ENCODE results near the gene SMAD6. TPM values are rescaled to one million over a fixed set of nuclear protein-coding genes. Genes with fewer than 3 reads are reported as not detected.

Gene SMAD6
- total RNA-seq, 1 donor from 2014 or later: 8.9 TPM

- Histone ChIP-seq H3K36me3 (ENCODE audit: control insufficient read depth in 3 of 3, insufficient read depth in 3 of 3, low read length in 3 of 3) (no peaks in the 10 kb centered on the region), H3K27ac (ENCODE audit: low read depth, low read length) (no peak overlapping the region)
Measured at GRCh38 chr15:66798426-66799061, 96.5 kb downstream of the SMAD6 start.

GRCh38 chr15:66799242-66799641 is 97.2 kb downstream of the SMAD6 start:
- Histone ChIP-seq H3K36me3 (ENCODE audit: control insufficient read depth in 3 of 3, insufficient read depth in 3 of 3, low read length in 3 of 3) (no peaks in the 10 kb centered on the region), H3K27me3 (ENCODE audit: control insufficient read depth in 3 of 3, insufficient read depth in 3 of 3, low read length in 3 of 3) (no peaks in the 10 kb centered on the region), H3K9me3 (ENCODE audit: control insufficient read depth in 3 of 3, low read length in 3 of 3) (no peaks in the 10 kb centered on the region), H3K27ac (ENCODE audit: low read depth, low read length) (no peak overlapping the region), H3K4me1 (ENCODE audit: control insufficient read depth in 3 of 3, insufficient read depth in 3 of 3, low read length in 3 of 3) (peaks cover 21 to 22% (median 21%) of the 10 kb centered on the region in 3 donors), H3K4me3 (ENCODE audit: low read length in 3 of 3) (no peak overlapping the region), H3K9ac (ENCODE audit: low read depth in 1 of 3, low read length in 3 of 3) (no peak overlapping the region)

More at GRCh38 chr15:66798426-66799061, 96.5 kb downstream of the SMAD6 start:
- Histone ChIP-seq H3K9me3 (ENCODE audit: control insufficient read depth in 3 of 3, low read length in 3 of 3) (no peaks in the 10 kb centered on the region), H3K27me3 (ENCODE audit: control insufficient read depth in 3 of 3, insufficient read depth in 3 of 3, low read length in 3 of 3) (no peaks in the 10 kb centered on the region), H3K4me3 (ENCODE audit: low read length in 3 of 3) (no peak overlapping the region), H3K4me1 (ENCODE audit: control insufficient read depth in 3 of 3, insufficient read depth in 3 of 3, low read length in 3 of 3) (peaks cover 15 to 18% (median 17%) of the 10 kb centered on the region in 3 donors), H3K9ac (ENCODE audit: low read depth in 1 of 3, low read length in 3 of 3) (no peak overlapping the region)

GRCh38 chr15:66800584-66801235 is 98.7 kb downstream of the SMAD6 start:
- H3K27ac ChIP-seq (ENCODE audit: low read depth, low read length): no peak overlapping the region

GRCh38 chr15:66801266-66801665 is 99.2 kb downstream of the SMAD6 start:
- Histone ChIP-seq H3K9me3 (ENCODE audit: control insufficient read depth in 3 of 3, low read length in 3 of 3) (no peaks in the 10 kb centered on the region), H3K9ac (ENCODE audit: low read depth in 1 of 3, low read length in 3 of 3) (no peak overlapping the region), H3K27ac (ENCODE audit: low read depth, low read length) (no peak overlapping the region), H3K36me3 (ENCODE audit: control insufficient read depth in 3 of 3, insufficient read depth in 3 of 3, low read length in 3 of 3) (no peaks in the 10 kb centered on the region), H3K27me3 (ENCODE audit: control insufficient read depth in 3 of 3, insufficient read depth in 3 of 3, low read length in 3 of 3) (no peaks in the 10 kb centered on the region), H3K4me3 (ENCODE audit: low read length in 3 of 3) (no peak overlapping the region), H3K4me1 (ENCODE audit: control insufficient read depth in 3 of 3, insufficient read depth in 3 of 3, low read length in 3 of 3) (peaks cover 22 to 25% (median 22%) of the 10 kb centered on the region in 3 donors)

More at GRCh38 chr15:66800584-66801235, 98.7 kb downstream of the SMAD6 start:
- no peak overlapping the region for H3K4me3 ChIP-seq (ENCODE audit: low read length in 3 of 3)
- no peaks in the 10 kb centered on the region for H3K36me3 ChIP-seq (ENCODE audit: control insufficient read depth in 3 of 3, insufficient read depth in 3 of 3, low read length in 3 of 3)
- no peaks in the 10 kb centered on the region for H3K27me3 ChIP-seq (ENCODE audit: control insufficient read depth in 3 of 3, insufficient read depth in 3 of 3, low read length in 3 of 3)
- no peak overlapping the region for H3K9ac ChIP-seq (ENCODE audit: low read depth in 1 of 3, low read length in 3 of 3)
- peaks cover 22 to 25% (median 22%) of the 10 kb centered on the region in 3 donors for H3K4me1 ChIP-seq (ENCODE audit: control insufficient read depth in 3 of 3, insufficient read depth in 3 of 3, low read length in 3 of 3)
- no peaks in the 10 kb centered on the region for H3K9me3 ChIP-seq (ENCODE audit: control insufficient read depth in 3 of 3, low read length in 3 of 3)

- H3K27ac ChIP-seq (ENCODE audit: low read depth, low read length): peak overlapping the region; percentile 77
- no peak overlapping the region for H3K4me3 ChIP-seq (ENCODE audit: low read length in 3 of 3)
- H3K9me3 ChIP-seq (ENCODE audit: control insufficient read depth in 3 of 3, low read length in 3 of 3): no peaks in the 10 kb centered on the region
- H3K27me3 ChIP-seq (ENCODE audit: control insufficient read depth in 3 of 3, insufficient read depth in 3 of 3, low read length in 3 of 3): no peaks in the 10 kb centered on the region
- no peaks in the 10 kb centered on the region for H3K36me3 ChIP-seq (ENCODE audit: control insufficient read depth in 3 of 3, insufficient read depth in 3 of 3, low read length in 3 of 3)
- H3K9ac ChIP-seq (ENCODE audit: low read depth in 1 of 3, low read length in 3 of 3): peak overlapping the region in 1 of 3 donors; percentile 33
- H3K4me1 ChIP-seq (ENCODE audit: control insufficient read depth in 3 of 3, insufficient read depth in 3 of 3, low read length in 3 of 3): peaks cover 22 to 25% (median 22%) of the 10 kb centered on the region in 3 donors
Measured at GRCh38 chr15:66802025-66803001, 100.3 kb downstream of the SMAD6 start.

GRCh38 chr15:66803182-66803729 is 101.2 kb downstream of the SMAD6 start:
- no peaks in the 10 kb centered on the region for H3K9me3 ChIP-seq (ENCODE audit: control insufficient read depth in 3 of 3, low read length in 3 of 3)
- peaks cover 22 to 25% (median 22%) of the 10 kb centered on the region in 3 donors for H3K4me1 ChIP-seq (ENCODE audit: control insufficient read depth in 3 of 3, insufficient read depth in 3 of 3, low read length in 3 of 3)
- H3K36me3 ChIP-seq (ENCODE audit: control insufficient read depth in 3 of 3, insufficient read depth in 3 of 3, low read length in 3 of 3): no peaks in the 10 kb centered on the region
- H3K27ac ChIP-seq (ENCODE audit: low read depth, low read length): peak overlapping the region; percentile 77
- H3K9ac ChIP-seq (ENCODE audit: low read depth in 1 of 3, low read length in 3 of 3): peak overlapping the region in 2 of 3 donors; percentile 40
- H3K4me3 ChIP-seq (ENCODE audit: low read length in 3 of 3): no peak overlapping the region
- no peaks in the 10 kb centered on the region for H3K27me3 ChIP-seq (ENCODE audit: control insufficient read depth in 3 of 3, insufficient read depth in 3 of 3, low read length in 3 of 3)

GRCh38 chr15:66803749-66804148 is 101.7 kb downstream of the SMAD6 start:
- H3K9ac ChIP-seq (ENCODE audit: low read depth in 1 of 3, low read length in 3 of 3): no peak overlapping the region
- H3K9me3 ChIP-seq (ENCODE audit: control insufficient read depth in 3 of 3, low read length in 3 of 3): no peaks in the 10 kb centered on the region
- H3K36me3 ChIP-seq (ENCODE audit: control insufficient read depth in 3 of 3, insufficient read depth in 3 of 3, low read length in 3 of 3): no peaks in the 10 kb centered on the region
- H3K27ac ChIP-seq (ENCODE audit: low read depth, low read length): peak overlapping the region; percentile 77
- H3K4me1 ChIP-seq (ENCODE audit: control insufficient read depth in 3 of 3, insufficient read depth in 3 of 3, low read length in 3 of 3): peaks cover 22 to 25% (median 22%) of the 10 kb centered on the region in 3 donors
- H3K27me3 ChIP-seq (ENCODE audit: control insufficient read depth in 3 of 3, insufficient read depth in 3 of 3, low read length in 3 of 3): no peaks in the 10 kb centered on the region
- H3K4me3 ChIP-seq (ENCODE audit: low read length in 3 of 3): no peak overlapping the region

GRCh38 chr15:66805202-66805885 is 103.3 kb downstream of the SMAD6 start:
- no peaks in the 10 kb centered on the region for H3K36me3 ChIP-seq (ENCODE audit: control insufficient read depth in 3 of 3, insufficient read depth in 3 of 3, low read length in 3 of 3)
- H3K4me3 ChIP-seq (ENCODE audit: low read length in 3 of 3): no peak overlapping the region
- H3K27ac ChIP-seq (ENCODE audit: low read depth, low read length): no peak overlapping the region
- H3K27me3 ChIP-seq (ENCODE audit: control insufficient read depth in 3 of 3, insufficient read depth in 3 of 3, low read length in 3 of 3): no peaks in the 10 kb centered on the region
- peaks cover 0 to 4% (median 0%) of the 10 kb centered on the region in 3 donors for H3K9me3 ChIP-seq (ENCODE audit: control insufficient read depth in 3 of 3, low read length in 3 of 3)
- H3K9ac ChIP-seq (ENCODE audit: low read depth in 1 of 3, low read length in 3 of 3): no peak overlapping the region
- peaks cover 22 to 25% (median 22%) of the 10 kb centered on the region in 3 donors for H3K4me1 ChIP-seq (ENCODE audit: control insufficient read depth in 3 of 3, insufficient read depth in 3 of 3, low read length in 3 of 3)

- no peak overlapping the region for H3K27ac ChIP-seq (ENCODE audit: low read depth, low read length)
- peaks cover 0 to 4% (median 0%) of the 10 kb centered on the region in 3 donors for H3K9me3 ChIP-seq (ENCODE audit: control insufficient read depth in 3 of 3, low read length in 3 of 3)
- H3K27me3 ChIP-seq (ENCODE audit: control insufficient read depth in 3 of 3, insufficient read depth in 3 of 3, low read length in 3 of 3): no peaks in the 10 kb centered on the region
- H3K4me3 ChIP-seq (ENCODE audit: low read length in 3 of 3): no peak overlapping the region
- no peak overlapping the region for H3K9ac ChIP-seq (ENCODE audit: low read depth in 1 of 3, low read length in 3 of 3)
- H3K36me3 ChIP-seq (ENCODE audit: control insufficient read depth in 3 of 3, insufficient read depth in 3 of 3, low read length in 3 of 3): no peaks in the 10 kb centered on the region
- H3K4me1 ChIP-seq (ENCODE audit: control insufficient read depth in 3 of 3, insufficient read depth in 3 of 3, low read length in 3 of 3): peaks cover 6 to 10% (median 9%) of the 10 kb centered on the region in 3 donors
Measured at GRCh38 chr15:66808181-66808824, 106.3 kb downstream of the SMAD6 start.
